HCT116 (cell line): ENCODE data around the gene OVOL1. TPM values are rescaled to one million over a fixed set of nuclear protein-coding genes. Genes with fewer than 3 reads are reported as not detected.

ENCODE experiments used
- ATAC-seq: fragments of 200-7000 bp; cut with Tn5 transposase; 2 replicates; pipeline ENCODE4 v1.9.1; 2020; ENCODE audit warnings: mild to moderate bottlenecking, moderate library complexity
- BruUV-seq: library from RNA; stranded (reverse); fragments of 400-500 nt; replicated peaks from 2 replicates; lab custom pipeline; 2021; lab: Mats Ljungman, UMichigan
- CTCF ChIA-PET: fragments of 300-600 bp; sonication (Branson Sonifier 250); formaldehyde crosslinking; loops from one replicate; lab custom pipeline; 2021; ENCODE audit warnings: antibody characterized with exemption; lab: Charles Lee
- POLR2A ChIA-PET: fragments of 300-600, 350-600 bp; sonication (Branson Sonifier 250); formaldehyde crosslinking; loops from one replicate; lab custom pipeline; 2021; ENCODE audit warnings: antibody characterized with exemption; lab: Charles Lee
- RAD21 ChIA-PET, 2 experiments: fragments of 300-600 bp; sonication (Branson Sonifier 250); formaldehyde crosslinking; loops; one replicate each; lab custom pipeline; 2023; ENCODE audit warnings: low total read pairs in 2 of 2; ENCODE audit not compliant: uncharacterized antibody in 2 of 2, unreplicated experiment in 2 of 2, low non-redundant PET in 1 of 2; lab: Charles Lee
- DNase-seq: peaks from one replicate; pipeline ENCODE4 v3.0.0-alpha.2; 2010; ENCODE audit warnings: low read depth, low spot score
- H2AFZ ChIP-seq: fragments of 200-600 bp; shearing (Covaris generic), sonication (generic); 2 replicates; pipeline ENCODE4 v1.6.1; 2017; ENCODE audit warnings: low read depth, mixed run types, mixed read lengths, antibody characterized with exemption, low read length; ENCODE audit not compliant: poor library complexity, severe bottlenecking
- H3K27ac ChIP-seq: 2 replicates; pipeline ENCODE4 v1.5.1; 2012; ENCODE audit warnings: low read depth, low read length
- H3K27me3 ChIP-seq: fragments of 200-600 bp; sonication (generic); 2 replicates; pipeline ENCODE4 v1.6.1; 2016; ENCODE audit warnings: mixed run types, low read length, mixed read lengths; ENCODE audit not compliant: insufficient read depth
- H3K36me3 ChIP-seq, 2 experiments: fragments of 200-500 bp in 1 of 2; fragments of 200-600 bp in 1 of 2; sonication (Bioruptor generic) in 1 of 2; sonication (generic) in 1 of 2; 2 replicates each; pipeline versions ENCODE4 v1.5.1 to v1.6.1; 2014 to 2016; ENCODE audit warnings: low read length in 2 of 2, inconsistent platforms in 1 of 2, mixed read lengths in 1 of 2, mixed run types in 1 of 2; ENCODE audit not compliant: insufficient read depth in 2 of 2, control insufficient read depth in 1 of 2
- H3K4me1 ChIP-seq, 2 experiments: fragments of 200-600 bp in 1 of 2; sonication (generic) in 1 of 2; 2 replicates each; pipeline versions ENCODE4 v1.5.1 to v1.6.1; 2012 to 2017; ENCODE audit warnings: low read length in 2 of 2, inconsistent platforms in 1 of 2, mild to moderate bottlenecking in 1 of 2, mixed read lengths in 1 of 2, mixed run types in 1 of 2, moderate library complexity in 1 of 2; ENCODE audit not compliant: insufficient read depth in 2 of 2, control insufficient read depth in 1 of 2
- H3K4me2 ChIP-seq: fragments of 200-600 bp; sonication (generic); 2 replicates; pipeline ENCODE4 v1.6.1; 2017; ENCODE audit warnings: mixed run types, low read length, mixed read lengths
- H3K4me3 ChIP-seq, 2 experiments: fragments of 200-600 bp in 1 of 2; sonication (generic) in 1 of 2; replicated peaks in 1 of 2; 2 replicates each; pipeline ENCODE4 v1.5.1; 2011 to 2016; ENCODE audit warnings: low read length in 2 of 2, control low read depth in 1 of 2, low read depth in 1 of 2, mild to moderate bottlenecking in 1 of 2, mixed read lengths in 1 of 2, mixed run types in 1 of 2
- H3K79me2 ChIP-seq: fragments of 200-600 bp; sonication (generic); 2 replicates; pipeline ENCODE4 v1.6.1; 2017; ENCODE audit warnings: mild to moderate bottlenecking, mixed run types, low read length, moderate library complexity, mixed read lengths; ENCODE audit not compliant: insufficient read depth
- H3K9ac ChIP-seq: fragments of 200-600 bp; sonication (generic); 2 replicates; pipeline ENCODE4 v1.6.1; 2016; ENCODE audit warnings: low read length, mixed read lengths
- H3K9me2 ChIP-seq: fragments of 200-600 bp; sonication (generic), shearing (Covaris generic); 2 replicates; pipeline ENCODE4 v1.6.1; 2017; ENCODE audit warnings: mixed run types, mild to moderate bottlenecking, moderate library complexity; ENCODE audit not compliant: insufficient read depth
- H3K9me3 ChIP-seq, 2 experiments: fragments of 200-500 bp in 1 of 2; fragments of 200-600 bp in 1 of 2; sonication (Bioruptor generic) in 1 of 2; sonication (generic) in 1 of 2; 2 replicates each; pipeline ENCODE4 v1.6.1; 2014 to 2017; ENCODE audit warnings: low read length in 2 of 2, mixed read lengths in 2 of 2, inconsistent platforms in 1 of 2, low read depth in 1 of 2, mild to moderate bottlenecking in 1 of 2, mixed run types in 1 of 2, moderate library complexity in 1 of 2; ENCODE audit not compliant: control insufficient read depth in 1 of 2, insufficient read depth in 1 of 2
- H4K20me1 ChIP-seq: fragments of 200-600 bp; sonication (generic), shearing (Covaris generic); 2 replicates; pipeline ENCODE4 v1.6.1; 2017; ENCODE audit warnings: mixed run types, mild to moderate bottlenecking, moderate library complexity; ENCODE audit not compliant: insufficient read depth
- ATF3 ChIP-seq: IDR thresholded peaks from 2 replicates; pipeline ENCODE4 v1.6.1; 2012
- CTCF ChIP-seq, 3 experiments: fragments of 200-600 bp in 1 of 3; sonication (generic) in 1 of 3; IDR thresholded peaks in 2 of 3; conservative IDR thresholded peaks in 1 of 3; 2 replicates each; pipeline ENCODE4 v1.5.1; 2012 to 2017; ENCODE audit warnings: low read depth in 2 of 3, low read length in 2 of 3, antibody characterized with exemption in 1 of 3, borderline replicate concordance in 1 of 3, control low read depth in 1 of 3, mild to moderate bottlenecking in 1 of 3, mixed read lengths in 1 of 3, mixed run types in 1 of 3, moderate library complexity in 1 of 3; ENCODE audit not compliant: insufficient read depth in 1 of 3
- EGR1 ChIP-seq: IDR thresholded peaks from 2 replicates; pipeline ENCODE4 v1.6.1; 2012; ENCODE audit warnings: low read depth
- EZH2phosphoT487 ChIP-seq: fragments of 200-600 bp; IDR thresholded peaks from 2 replicates; pipeline ENCODE4 v1.6.1; 2018; ENCODE audit warnings: antibody characterized with exemption, borderline replicate concordance
- FOSL1 ChIP-seq: IDR thresholded peaks from 2 replicates; pipeline ENCODE4 v1.6.1; 2012; ENCODE audit warnings: low read depth
- POLR2A ChIP-seq: IDR thresholded peaks from 2 replicates; pipeline ENCODE4 v1.7.0; 2011; ENCODE audit warnings: borderline replicate concordance; ENCODE audit not compliant: insufficient read depth, insufficient read length; ENCODE audit errors: extremely low read depth
- POLR2AphosphoS5 ChIP-seq: IDR thresholded peaks from 2 replicates; pipeline ENCODE4 v1.6.1; 2011; ENCODE audit warnings: mild to moderate bottlenecking, low read depth, low read length, moderate library complexity
- RAD21 ChIP-seq: IDR thresholded peaks from 2 replicates; pipeline ENCODE4 v1.6.1; 2012; ENCODE audit warnings: low read depth, mild to moderate bottlenecking
- SIN3A ChIP-seq: IDR thresholded peaks from 2 replicates; pipeline ENCODE4 v1.6.1; 2012; ENCODE audit warnings: low read depth
- SP1 ChIP-seq: IDR thresholded peaks from 2 replicates; pipeline ENCODE4 v1.6.1; 2012; ENCODE audit warnings: low read depth
- YY1 ChIP-seq: IDR thresholded peaks from 2 replicates; pipeline ENCODE4 v1.6.1; 2011; ENCODE audit warnings: low read length, low read depth, moderate library complexity, mild to moderate bottlenecking; ENCODE audit not compliant: insufficient replicate concordance; ENCODE audit errors: extremely low read depth
- ZFX ChIP-seq: fragments of 450-650 bp; IDR thresholded peaks from 2 replicates; pipeline ENCODE4 v1.6.1; 2017
- ZNF274 ChIP-seq: fragments of 200-500 bp; sonication (Bioruptor generic); IDR thresholded peaks from 2 replicates; pipeline ENCODE4 v1.6.1; 2014; ENCODE audit warnings: mild to moderate bottlenecking, low read depth, low read length, inconsistent platforms
- intact Hi-C: fragments of 100-400 bp; cut with micrococcal nuclease; formaldehyde crosslinking; loops from 2 replicates; pipeline ENCODE4 v1.10.0; 2022
- total RNA-seq: library from RNA; stranded (reverse); gene quantifications from one replicate; pipeline ENCODE4 v1.2.1, GENCODE V29; 2021; ENCODE audit not compliant: unreplicated experiment

OVOL1 gene
- total RNA-seq, 1 experiment from 2014 or later: 14.7 TPM

GRCh38 chr11:65773784-65774411 lies 13.0 kb upstream of the OVOL1 start:
- POLR2A ChIA-PET: no interaction called here
- Histone ChIP-seq H3K27me3 (no peaks in the 10 kb centered on the region), H3K79me2 (peaks cover 26% of the 10 kb centered on the region), H3K9me3 (no peaks in the 10 kb centered on the region; a peak in 1 of 4 replicates), H3K27ac (no peak overlapping the region), H2AFZ (no peak overlapping the region), H3K4me3 (no peak overlapping the region), H3K4me2 (no peak overlapping the region), H3K4me1 (peaks cover 0 to 4% of the 10 kb centered on the region in 2 experiments; a peak in 1 of 4 replicates), H3K36me3 (peaks cover 14 to 25% of the 10 kb centered on the region in 2 experiments; a peak in 3 of 4 replicates), H3K9me2 (no peaks in the 10 kb centered on the region), H4K20me1 (peaks cover 5% of the 10 kb centered on the region; the same call in 1 of the 2 replicates), H3K9ac (no peak overlapping the region)
- no TSS peak for BruUV-seq
- CTCF ChIA-PET: interaction anchor here (1.0 kb wide), 1 partner anchor 49 kb away, joined by 3 read pairs; no protein-coding TSS in a partner anchor
- TF ChIP-seq CTCF (IDR thresholded peaks at IDR 0.05 in 2 of 3, conservative IDR thresholded peaks at IDR 0.05 in 1 of 3; ENCODE audit: borderline replicate concordance in 1 of 3, insufficient read depth in 1 of 3, low read depth in 2 of 3, low read length in 2 of 3) (peak in 2 of 3 experiments; percentile 38 to 43; a peak in 3 of 6 replicates), ZNF274 (no peak)
- RAD21 ChIA-PET: no interaction called here
- intact Hi-C loops: no loop called here
- ATAC-seq (peak; percentile 48; the same call in 1 of the 2 replicates), DNase-seq (no peak)

GRCh38 chr11:65774525-65775306 lies 12.1 kb upstream of the OVOL1 start:
- H3K9me2 ChIP-seq: no peaks in the 10 kb centered on the region
- intact Hi-C loops: no loop called here
- H2AFZ ChIP-seq: no peak overlapping the region
- no peaks in the 10 kb centered on the region for H3K9me3 ChIP-seq
- H3K9ac ChIP-seq: no peak overlapping the region
- no peaks in the 10 kb centered on the region for H3K27me3 ChIP-seq
- H3K27ac ChIP-seq: no peak overlapping the region
- ATAC-seq (no peak), DNase-seq (no peak)
- RAD21 ChIA-PET: no interaction called here
- peaks cover 14 to 30% of the 10 kb centered on the region in 2 experiments; a peak in 3 of 4 replicates for H3K36me3 ChIP-seq
- no TSS peak for BruUV-seq
- H4K20me1 ChIP-seq: peaks cover 7% of the 10 kb centered on the region; the same call in 1 of the 2 replicates
- no peak overlapping the region for H3K4me2 ChIP-seq
- TF ChIP-seq ZNF274: no peak
- no peak for TF ChIP-seq ZFX
- TF ChIP-seq SP1: no peak
- TF ChIP-seq YY1: no peak
- no peak for TF ChIP-seq EGR1
- TF ChIP-seq POLR2A: no peak
- TF ChIP-seq SIN3A: no peak
- TF ChIP-seq FOSL1: no peak
- TF ChIP-seq EZH2phosphoT487: no peak
- TF ChIP-seq POLR2AphosphoS5: no peak
- no peak for TF ChIP-seq RAD21
- TF ChIP-seq ATF3: no peak
- H3K4me3 ChIP-seq: no peak overlapping the region
- POLR2A ChIA-PET: interaction anchor here (1.0 kb wide), 1 partner anchor 63 kb away, joined by 5 read pairs; no protein-coding TSS in a partner anchor
- H3K4me1 ChIP-seq: peaks cover 3 to 12% of the 10 kb centered on the region in 2 experiments; a peak in 2 of 4 replicates
- CTCF ChIA-PET: no interaction called here
- peaks cover 34% of the 10 kb centered on the region for H3K79me2 ChIP-seq
